Mucosa of gallbladder (tissue), 1 donor: ENCODE data around the gene CASZ1. TPM values are rescaled to one million over a fixed set of nuclear protein-coding genes. Genes with fewer than 3 reads are reported as not detected.

Experiments used
- DNase-seq: peaks from one replicate; pipeline ENCODE4 v3.0.0-alpha.2; 2020; ENCODE audit warnings: low spot score
- total RNA-seq: library from RNA; stranded (reverse); gene quantifications from one replicate; pipeline ENCODE4 v1.2.1, GENCODE V29; 2021
- donor health status: DM: no; HTN: no; CAD: no.

The CASZ1 gene
- total RNA-seq, 1 donor from 2014 or later: 72.8 TPM

- no peak for DNase-seq
Observed at GRCh38 chr1:10773851-10774614, 22.4 kb downstream of the CASZ1 start.

GRCh38 chr1:10773376-10773775 is 23.1 kb downstream of the CASZ1 start:
- no peak for DNase-seq

GRCh38 chr1:10772711-10773110 is 23.7 kb downstream of the CASZ1 start:
- DNase-seq: no peak

GRCh38 chr1:10771789-10772188 is 24.7 kb downstream of the CASZ1 start:
- DNase-seq: no peak

GRCh38 chr1:10768552-10768951 is 27.9 kb downstream of the CASZ1 start:
- DNase-seq: no peak

GRCh38 chr1:10767282-10767681 is 29.2 kb downstream of the CASZ1 start:
- no peak for DNase-seq

- peak; percentile 62 for DNase-seq
Observed at GRCh38 chr1:10765734-10766478, 30.5 kb downstream of the CASZ1 start.

GRCh38 chr1:10765304-10765703 is 31.1 kb downstream of the CASZ1 start:
- DNase-seq: no peak

GRCh38 chr1:10764296-10764798 is 32.1 kb downstream of the CASZ1 start:
- DNase-seq: no peak

GRCh38 chr1:10762875-10763274 is 33.6 kb downstream of the CASZ1 start:
- no peak for DNase-seq

GRCh38 chr1:10762153-10762523 is 34.3 kb downstream of the CASZ1 start:
- DNase-seq: no peak

- no peak for DNase-seq
Observed at GRCh38 chr1:10761503-10762152, 34.8 kb downstream of the CASZ1 start.

GRCh38 chr1:10760566-10761502 is 35.6 kb downstream of the CASZ1 start:
- DNase-seq: no peak

GRCh38 chr1:10759413-10760200 is 36.8 kb downstream of the CASZ1 start:
- peak; percentile 88 for DNase-seq

GRCh38 chr1:10756842-10757241 is 39.6 kb downstream of the CASZ1 start:
- no peak for DNase-seq

GRCh38 chr1:10755970-10756521 is 40.4 kb downstream of the CASZ1 start:
- DNase-seq: peak; percentile 72

- DNase-seq: no peak
Observed at GRCh38 chr1:10754568-10755329, 41.7 kb downstream of the CASZ1 start.

- no peak for DNase-seq
Observed at GRCh38 chr1:10753299-10753698, 43.1 kb downstream of the CASZ1 start.

- DNase-seq: no peak
Observed at GRCh38 chr1:10751561-10752085, 44.8 kb downstream of the CASZ1 start.
